ENCODE results near the gene STEAP1. TPM values are rescaled to one million over a fixed set of nuclear protein-coding genes. Genes with fewer than 3 reads are reported as not detected.

The STEAP1 gene
- total and polyA plus RNA-seq, 10 donors = 0.67 to 12.3 (median 2.8) TPM

DNA sequence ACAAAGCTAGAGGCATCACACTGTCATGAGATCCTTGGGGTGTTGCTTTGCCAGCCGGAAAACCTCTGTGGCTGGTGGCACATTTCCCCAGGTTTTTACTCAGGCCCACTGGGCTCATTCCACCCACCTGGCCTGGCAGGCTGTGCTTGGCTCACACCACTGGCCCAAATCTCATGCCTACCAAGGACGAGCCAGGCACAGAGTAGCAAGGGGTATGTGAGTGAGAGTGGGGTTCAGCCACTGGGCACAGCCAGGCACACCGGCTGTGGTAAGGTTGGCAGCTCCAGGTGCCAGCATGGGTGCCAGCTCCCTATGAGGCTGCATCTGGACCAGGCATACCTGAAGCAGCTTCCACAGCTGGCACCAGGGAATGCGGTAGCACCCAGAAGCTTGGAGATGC, 21.4 kb downstream of the STEAP1 start:
- DNase-seq = no peak
- Histone ChIP-seq H3K27me3 (replicated peaks in 1 of 7) (peaks cover 0 to 3% (median 0%) of the 10 kb centered on the region in 7 donors), H3K36me3 (no peaks in the 10 kb centered on the region), H3K9me3 (peaks cover 0 to 15% (median 5%) of the 10 kb centered on the region in 8 donors), H3K4me3 (no peak overlapping the region), H3K27ac (no peak overlapping the region), H3K4me1 (peaks cover 0 to 20% (median 4%) of the 10 kb centered on the region in 6 donors)
- TF ChIP-seq POLR2A (IDR thresholded peaks at IDR 0.05) (no peak), POLR2AphosphoS5 (IDR thresholded peaks at IDR 0.05) (no peak), CTCF (IDR thresholded peaks at IDR 0.05 in 8 of 11, conservative IDR thresholded peaks at IDR 0.05 in 3 of 11) (no peak)
- WGBS, 5 donors = 69 to 97% (median 91%) methylated on average over 2 to 4 of the region's 4 CpGs
- intact Hi-C loops (cut with DNase I; ENCODE audit: low total_unique reads) = no loop called here

DNA sequence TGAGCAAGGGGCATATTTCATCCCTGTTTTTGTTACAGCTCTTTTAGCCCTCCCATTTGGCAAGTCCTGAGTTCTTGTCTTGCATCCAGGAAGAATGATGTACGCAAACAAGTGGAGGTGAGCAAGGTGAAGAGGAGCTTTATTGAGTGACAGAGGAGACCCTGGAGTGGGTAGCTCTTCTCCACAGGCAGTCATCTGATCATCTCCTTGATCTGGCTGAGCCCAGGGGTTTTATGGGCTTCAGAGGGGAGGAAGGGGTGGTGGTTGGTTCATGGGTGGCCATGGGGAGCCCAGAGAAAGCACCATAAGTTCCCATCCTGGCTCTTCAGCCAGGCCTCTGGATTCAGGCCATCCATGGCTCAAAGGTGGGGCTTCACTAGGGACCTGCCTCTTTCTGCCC, 21.9 kb downstream of the STEAP1 start:
- WGBS, 5 donors = 88 to 100% (median 96%) methylated on average over 1 of the region's 1 CpG
- DNase-seq = no peak
- Histone ChIP-seq H3K4me1 (peaks cover 0 to 20% (median 4%) of the 10 kb centered on the region in 6 donors), H3K27me3 (replicated peaks in 1 of 7) (peaks cover 0 to 3% (median 0%) of the 10 kb centered on the region in 7 donors), H3K9me3 (peaks cover 0 to 14% (median 5%) of the 10 kb centered on the region in 8 donors), H3K27ac (no peak overlapping the region), H3K4me3 (no peak overlapping the region), H3K36me3 (no peaks in the 10 kb centered on the region)
- TF ChIP-seq CTCF (IDR thresholded peaks at IDR 0.05 in 8 of 11, conservative IDR thresholded peaks at IDR 0.05 in 3 of 11) (no peak), POLR2A (IDR thresholded peaks at IDR 0.05) (no peak), POLR2AphosphoS5 (IDR thresholded peaks at IDR 0.05) (no peak)
- intact Hi-C loops (cut with DNase I; ENCODE audit: low total_unique reads) = no loop called here

DNA sequence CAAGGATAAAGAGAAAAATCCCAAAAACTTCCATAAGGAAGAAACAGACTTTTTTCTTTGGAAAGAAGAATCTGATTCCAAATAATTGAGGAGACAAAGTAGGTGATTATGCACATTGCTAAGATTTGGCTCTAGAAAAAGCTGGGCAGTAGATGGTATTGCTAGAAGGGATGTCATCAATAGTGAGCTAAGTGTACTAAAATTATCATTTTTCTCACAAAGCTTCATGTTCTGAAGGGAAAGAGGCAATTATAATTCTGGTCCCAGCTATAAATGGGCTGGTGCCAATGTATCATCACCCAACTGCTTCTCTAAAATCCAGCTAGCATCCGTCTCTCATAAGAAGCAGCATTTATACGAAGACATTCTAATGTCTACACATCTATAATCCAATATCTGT, 23.9 kb downstream of the STEAP1 start:
- 94 to 97% (median 96%) methylated on average over 2 of the region's 2 CpGs for WGBS, 5 donors
- intact Hi-C loops (cut with DNase I; ENCODE audit: low total_unique reads) = no loop called here
- no peaks in the 10 kb centered on the region for H3K27me3 ChIP-seq (replicated peaks in 1 of 7)
- no peak for TF ChIP-seq POLR2AphosphoS5 (IDR thresholded peaks at IDR 0.05)
- no peak for TF ChIP-seq CTCF (IDR thresholded peaks at IDR 0.05 in 8 of 11, conservative IDR thresholded peaks at IDR 0.05 in 3 of 11)
- TF ChIP-seq POLR2A (IDR thresholded peaks at IDR 0.05) = no peak
- no peaks in the 10 kb centered on the region for H3K36me3 ChIP-seq
- DNase-seq = no peak
- peak overlapping the region in 7 of 8 donors; percentile 6 to 77 (median 72) for H3K27ac ChIP-seq
- H3K4me3 ChIP-seq = no peak overlapping the region
- peaks cover 0 to 20% (median 4%) of the 10 kb centered on the region in 6 donors for H3K4me1 ChIP-seq
- H3K9me3 ChIP-seq = peaks cover 0 to 14% (median 5%) of the 10 kb centered on the region in 8 donors

GRCh38 chr7:90178679-90179278, 24.5 kb downstream of the STEAP1 start:
- Histone ChIP-seq H3K4me3 (no peak overlapping the region), H3K27ac (peak overlapping the region in 7 of 8 donors; percentile 6 to 77 (median 72)), H3K4me1 (peaks cover 0 to 20% (median 4%) of the 10 kb centered on the region in 6 donors), H3K27me3 (replicated peaks in 1 of 7) (no peaks in the 10 kb centered on the region), H3K9me3 (peaks cover 0 to 14% (median 5%) of the 10 kb centered on the region in 8 donors), H3K36me3 (no peaks in the 10 kb centered on the region)
- DNase-seq = no peak
- WGBS, 5 donors = 59 to 75% (median 63%) methylated on average over 6 of the region's 6 CpGs
- TF ChIP-seq POLR2A (IDR thresholded peaks at IDR 0.05) (no peak), POLR2AphosphoS5 (IDR thresholded peaks at IDR 0.05) (no peak), CTCF (IDR thresholded peaks at IDR 0.05 in 8 of 11, conservative IDR thresholded peaks at IDR 0.05 in 3 of 11) (no peak)
- intact Hi-C loops (cut with DNase I; ENCODE audit: low total_unique reads) = no loop called here
